Thymus (tissue), 11 donors: ENCODE results near the gene PCDH9. TPM values are rescaled to one million over a fixed set of nuclear protein-coding genes. Genes with fewer than 3 reads are reported as not detected.
"Not testable (repeated sequence)": the region's sequence is repeated elsewhere in the genome, so short reads cannot be mapped to it uniquely, and the experiment has no call there.

Experiments used
- DNase-seq, 9 donors: peaks; one replicate each; pipeline ENCODE4 v3.0.0-alpha.2; 2013; ENCODE audit warnings: low spot score in 9 of 9, low read depth in 6 of 9, missing footprints in 1 of 9
- H3K27ac ChIP-seq, 2 donors: one replicate each; pipeline ENCODE4 v1.5.1; 2013; ENCODE audit warnings: control low read depth in 1 of 2, low read depth in 1 of 2, low read length in 1 of 2, mild to moderate bottlenecking in 1 of 2, moderate library complexity in 1 of 2
- H3K27me3 ChIP-seq, 2 donors: one replicate each; pipeline ENCODE4 v1.5.1; 2013; ENCODE audit warnings: low read length in 1 of 2; ENCODE audit not compliant: control insufficient read depth in 2 of 2, insufficient read depth in 1 of 2
- H3K36me3 ChIP-seq, 2 donors: one replicate each; pipeline ENCODE4 v1.5.1; 2013; ENCODE audit warnings: low read length in 1 of 2, mild to moderate bottlenecking in 1 of 2, moderate library complexity in 1 of 2; ENCODE audit not compliant: control insufficient read depth in 2 of 2, insufficient read depth in 2 of 2
- H3K4me1 ChIP-seq, 2 donors: one replicate each; pipeline ENCODE4 v1.5.1; 2013; ENCODE audit warnings: low read length in 2 of 2; ENCODE audit not compliant: control insufficient read depth in 2 of 2, insufficient read depth in 2 of 2
- H3K4me3 ChIP-seq, 2 donors: one replicate each; pipeline ENCODE4 v1.5.1; 2013; ENCODE audit warnings: low read length in 2 of 2, control low read depth in 1 of 2, mild to moderate bottlenecking in 1 of 2
- H3K9me3 ChIP-seq, 2 donors: one replicate each; pipeline ENCODE4 v1.5.1; 2013; ENCODE audit warnings: low read length in 1 of 2, mild to moderate bottlenecking in 1 of 2; ENCODE audit not compliant: control insufficient read depth in 2 of 2, insufficient read depth in 1 of 2
- WGBS: extraction: QIAGEN DNeasy Blood & Tissue Kit; methylation state at CpG from one replicate; pipeline ENCODE4 v1.1.7; 2013; 5-methylcytosine and 5-hydroxymethylcytosine counted together
- polyA plus RNA-seq: library from polyadenylated mRNA; stranded (reverse); fragments of 200-250 nt; gene quantifications from one replicate; pipeline ENCODE4 v1.2.3, GENCODE V29; 2013
- total RNA-seq: library from RNA; stranded (reverse); fragments of 120-200 nt; gene quantifications from one replicate; pipeline ENCODE4 v1.2.4, GENCODE V29; 2013
- donor health status: healthy.

The PCDH9 gene
- total and polyA plus RNA-seq, 2 donors = 0.82 to 5.0 TPM

- not testable (repeated sequence) for H3K36me3 ChIP-seq, DNase-seq, H3K27ac ChIP-seq, H3K4me1 ChIP-seq, H3K9me3 ChIP-seq, H3K4me3 ChIP-seq, H3K27me3 ChIP-seq
- WGBS = 98% methylated on average over 31 of the region's 31 CpGs
These were observed 608.2 kb downstream of the PCDH9 start for GRCh38 chr13:66621906-66622447.

- Histone ChIP-seq H3K4me3 (no peak overlapping the region), H3K9me3 (no peaks in the 10 kb centered on the region), H3K36me3 (no peaks in the 10 kb centered on the region), H3K27me3 (no peaks in the 10 kb centered on the region), H3K4me1 (no peaks in the 10 kb centered on the region), H3K27ac (no peak overlapping the region)
- DNase-seq = no peak
- WGBS = 83% methylated on average over 1 of the region's 1 CpG
These were observed 611.4 kb downstream of the PCDH9 start for GRCh38 chr13:66618702-66619101.

GRCh38 chr13:66617786-66618185 lies 612.4 kb downstream of the PCDH9 start:
- no peak overlapping the region for H3K27ac ChIP-seq
- H3K4me1 ChIP-seq = no peaks in the 10 kb centered on the region
- no peak overlapping the region for H3K4me3 ChIP-seq
- no peaks in the 10 kb centered on the region for H3K9me3 ChIP-seq
- H3K36me3 ChIP-seq = no peaks in the 10 kb centered on the region
- H3K27me3 ChIP-seq = no peaks in the 10 kb centered on the region
- DNase-seq = no peak
- 91% methylated on average over 7 of the region's 7 CpGs for WGBS

GRCh38 chr13:66612983-66613382 lies 617.2 kb downstream of the PCDH9 start:
- H3K4me1 ChIP-seq = no peaks in the 10 kb centered on the region
- no peaks in the 10 kb centered on the region for H3K27me3 ChIP-seq
- DNase-seq = no peak
- no peaks in the 10 kb centered on the region for H3K9me3 ChIP-seq
- WGBS = 98% methylated on average over 6 of the region's 6 CpGs
- no peak overlapping the region for H3K4me3 ChIP-seq
- H3K36me3 ChIP-seq = no peaks in the 10 kb centered on the region
- no peak overlapping the region for H3K27ac ChIP-seq

GRCh38 chr13:66586489-66586888 lies 643.6 kb downstream of the PCDH9 start:
- Histone ChIP-seq H3K4me3 (no peak overlapping the region), H3K27ac (no peak overlapping the region), H3K4me1 (no peaks in the 10 kb centered on the region), H3K9me3 (no peaks in the 10 kb centered on the region), H3K36me3 (no peaks in the 10 kb centered on the region), H3K27me3 (no peaks in the 10 kb centered on the region)
- no peak for DNase-seq
- 77% methylated on average over 3 of the region's 3 CpGs for WGBS

- H3K36me3 ChIP-seq = no peaks in the 10 kb centered on the region
- no peaks in the 10 kb centered on the region for H3K27me3 ChIP-seq
- H3K4me1 ChIP-seq = no peaks in the 10 kb centered on the region
- WGBS = 95% methylated on average over 1 of the region's 1 CpG
- no peak overlapping the region for H3K4me3 ChIP-seq
- no peak for DNase-seq
- H3K9me3 ChIP-seq = no peaks in the 10 kb centered on the region
- H3K27ac ChIP-seq = no peak overlapping the region
These were observed 644.4 kb downstream of the PCDH9 start for GRCh38 chr13:66585669-66586203.

GRCh38 chr13:66581675-66582074 lies 648.5 kb downstream of the PCDH9 start:
- H3K4me3 ChIP-seq = no peak overlapping the region
- H3K27ac ChIP-seq = no peak overlapping the region
- H3K9me3 ChIP-seq = no peaks in the 10 kb centered on the region
- no peak for DNase-seq
- no peaks in the 10 kb centered on the region for H3K4me1 ChIP-seq
- WGBS = 97% methylated on average over 2 of the region's 2 CpGs
- H3K36me3 ChIP-seq = no peaks in the 10 kb centered on the region
- H3K27me3 ChIP-seq = no peaks in the 10 kb centered on the region

- H3K4me1 ChIP-seq = no peaks in the 10 kb centered on the region
- no peaks in the 10 kb centered on the region for H3K27me3 ChIP-seq
- 94% methylated on average over 2 of the region's 2 CpGs for WGBS
- no peak for DNase-seq
- no peaks in the 10 kb centered on the region for H3K9me3 ChIP-seq
- no peak overlapping the region for H3K27ac ChIP-seq
- no peaks in the 10 kb centered on the region for H3K36me3 ChIP-seq
- H3K4me3 ChIP-seq = no peak overlapping the region
These were observed 651.8 kb downstream of the PCDH9 start for GRCh38 chr13:66578305-66578704.

- DNase-seq = no peak
- Histone ChIP-seq H3K9me3 (no peaks in the 10 kb centered on the region), H3K36me3 (no peaks in the 10 kb centered on the region), H3K4me1 (no peaks in the 10 kb centered on the region), H3K4me3 (no peak overlapping the region), H3K27me3 (no peaks in the 10 kb centered on the region), H3K27ac (no peak overlapping the region)
- WGBS = 88% methylated on average over 2 of the region's 2 CpGs
These were observed 652.8 kb downstream of the PCDH9 start for GRCh38 chr13:66577358-66577757.
